Activated effector memory CD4-positive, alpha-beta T cell treated with anti-CD3 and anti-CD28 coated beads, Interleukin-2, amount 50 U/mL, for 16 hours (primary cell): ENCODE measurements around the gene SDHA.

Experiments
- DNase-seq: peaks from one replicate; pipeline ENCODE4 v3.0.0-alpha.2; 2020

SDHA gene

GRCh38 chr5:303741-304140, 85.6 kb downstream of the SDHA start:
- DNase-seq, result peak; percentile 47

- DNase-seq, result peak; percentile 50
These were observed 86.9 kb downstream of the SDHA start for GRCh38 chr5:305050-305449.

- peak; percentile 50 for DNase-seq
These were observed 87.3 kb downstream of the SDHA start for GRCh38 chr5:305459-305858.

GRCh38 chr5:306011-306805, 88.1 kb downstream of the SDHA start:
- peak; percentile 51 for DNase-seq
